ENCODE measurements around the gene PAPPA2.

- TF ChIP-seq CTCF (IDR thresholded peaks at IDR 0.05), result no peak
- no peak for TF ChIP-seq POLR2A (IDR thresholded peaks at IDR 0.05)
Observed at GRCh38 chr1:176853503-176853902, 390.5 kb downstream of the PAPPA2 start.

All from lower leg skin (tissue), 3 donors.